Natural killer cell (primary cell): ENCODE measurements around the gene ZNRF3. TPM values are rescaled to one million over a fixed set of nuclear protein-coding genes. Genes with fewer than 3 reads are reported as not detected.
A peak's percentile ranks its signal among the peaks of the same experiment; 100 is the strongest.
"Not testable (repeated sequence)": the region's sequence is repeated elsewhere in the genome, so short reads cannot be mapped to it uniquely, and the experiment has no call there.

Experiments
- ATAC-seq, 3 donors: fragments of 150-1000 bp in 2 of 3; fragments of 200-7000 bp in 1 of 3; cut with Tn5 transposase; 1 replicate in 1 of 3; 2 replicates in 2 of 3; pipeline ENCODE4 v1.10.0; 2021; ENCODE audit warnings: mild to moderate bottlenecking in 2 of 3, moderate library complexity in 2 of 3
- DNase-seq, 2 donors: peaks; one replicate each; pipeline versions ENCODE4 v3.0.0 to v3.0.0-alpha.2; 2013 to 2021; ENCODE audit warnings: mixed read lengths in 1 of 2
- H3K27ac ChIP-seq: one replicate; pipeline ENCODE4 v1.5.1; 2013; ENCODE audit warnings: mild to moderate bottlenecking, low read length
- H3K27me3 ChIP-seq: one replicate; pipeline ENCODE4 v1.6.1; 2013; ENCODE audit warnings: low read length; ENCODE audit not compliant: control insufficient read depth, insufficient read depth
- H3K36me3 ChIP-seq: one replicate; pipeline ENCODE4 v1.6.1; 2013; ENCODE audit warnings: low read length; ENCODE audit not compliant: control insufficient read depth, insufficient read depth
- H3K4me1 ChIP-seq: one replicate; pipeline ENCODE4 v1.6.1; 2013; ENCODE audit warnings: low read length; ENCODE audit not compliant: control insufficient read depth, insufficient read depth
- H3K4me3 ChIP-seq: one replicate; pipeline ENCODE4 v1.5.1; 2013; ENCODE audit warnings: low read length
- H3K9me3 ChIP-seq: one replicate; pipeline ENCODE4 v1.6.1; 2013; ENCODE audit warnings: low read length; ENCODE audit not compliant: control insufficient read depth, insufficient read depth
- H3K27ac Mint-ChIP-seq, 2 donors: one replicate each; pipeline ENCODE4 v1.8.0; 2022; ENCODE audit warnings: mild to moderate bottlenecking in 2 of 2, mixed read lengths in 2 of 2, moderate library complexity in 1 of 2
- H3K27me3 Mint-ChIP-seq, 2 donors: one replicate each; pipeline ENCODE4 v1.8.0; 2022; ENCODE audit warnings: low read depth in 2 of 2, mixed read lengths in 2 of 2
- H3K36me3 Mint-ChIP-seq: one replicate; pipeline ENCODE4 v1.8.0; 2022; ENCODE audit warnings: mixed read lengths
- H3K4me1 Mint-ChIP-seq, 2 donors: one replicate each; pipeline ENCODE4 v1.8.0; 2022; ENCODE audit warnings: mixed read lengths in 2 of 2
- H3K4me3 Mint-ChIP-seq: one replicate; pipeline ENCODE4 v1.8.0; 2022; ENCODE audit warnings: mild to moderate bottlenecking, moderate library complexity, mixed read lengths
- H3K9me3 Mint-ChIP-seq, 2 donors: one replicate each; pipeline ENCODE4 v1.8.0; 2022; ENCODE audit warnings: mixed read lengths in 2 of 2
- WGBS: methylation state at CpG from one replicate; pipeline ENCODE4 v1.1.7; 2013; ENCODE audit warnings: missing lambda C conversion rate; ENCODE audit not compliant: insufficient coverage; 5-methylcytosine and 5-hydroxymethylcytosine counted together
- intact Hi-C: fragments of 100-400 bp; cut with micrococcal nuclease; formaldehyde crosslinking; loops from one replicate; pipeline ENCODE4 v1.14.2; 2022
- total RNA-seq, 4 donors: library from RNA; stranded (reverse); fragments of 120-200 nt in 1 of 4; gene quantifications; one replicate each; pipeline versions ENCODE4 v1.2.3 to v1.2.4, GENCODE V29; 2013 to 2022
- TF ChIP-seq, protein P1 (sequence below): fragments of 200-600 bp; IDR thresholded peaks from one replicate; pipeline ENCODE4 v1.8.0; 2022; ENCODE audit warnings: antibody characterized with exemption

ZNRF3 gene
- total RNA-seq, 3 donors from 2014 or later (not counting 1 experiment from before 2014, with no cell fraction given): 0.23 to 0.34 (median 0.33) TPM

DNA sequence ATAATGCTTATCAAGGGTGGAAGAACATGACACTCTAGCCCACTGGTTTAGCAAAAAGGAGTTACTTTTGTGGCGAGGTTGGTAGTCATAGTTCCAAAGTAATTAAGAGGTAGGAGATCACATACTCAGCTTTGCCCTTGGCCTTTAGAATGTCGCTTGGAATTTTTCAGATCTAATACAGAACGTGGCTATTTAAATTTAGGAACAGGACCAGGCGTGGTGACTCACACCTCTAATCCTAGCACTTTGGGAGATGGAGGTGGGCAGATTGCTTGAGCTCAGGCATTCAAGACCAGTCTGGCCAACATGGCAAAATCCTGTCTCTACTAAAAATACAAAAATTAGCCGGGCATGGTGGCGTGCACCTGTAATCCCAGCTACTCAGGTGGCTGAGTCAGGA, 26.1 kb upstream of the ZNRF3 start:
- intact Hi-C loops: loop anchor here (2.0 kb wide), 1 partner anchor 388 kb away; no protein-coding TSS in a partner anchor
- peaks cover 7 to 8% of the 10 kb centered on the region in 2 donors for H3K27me3 Mint-ChIP-seq

DNA sequence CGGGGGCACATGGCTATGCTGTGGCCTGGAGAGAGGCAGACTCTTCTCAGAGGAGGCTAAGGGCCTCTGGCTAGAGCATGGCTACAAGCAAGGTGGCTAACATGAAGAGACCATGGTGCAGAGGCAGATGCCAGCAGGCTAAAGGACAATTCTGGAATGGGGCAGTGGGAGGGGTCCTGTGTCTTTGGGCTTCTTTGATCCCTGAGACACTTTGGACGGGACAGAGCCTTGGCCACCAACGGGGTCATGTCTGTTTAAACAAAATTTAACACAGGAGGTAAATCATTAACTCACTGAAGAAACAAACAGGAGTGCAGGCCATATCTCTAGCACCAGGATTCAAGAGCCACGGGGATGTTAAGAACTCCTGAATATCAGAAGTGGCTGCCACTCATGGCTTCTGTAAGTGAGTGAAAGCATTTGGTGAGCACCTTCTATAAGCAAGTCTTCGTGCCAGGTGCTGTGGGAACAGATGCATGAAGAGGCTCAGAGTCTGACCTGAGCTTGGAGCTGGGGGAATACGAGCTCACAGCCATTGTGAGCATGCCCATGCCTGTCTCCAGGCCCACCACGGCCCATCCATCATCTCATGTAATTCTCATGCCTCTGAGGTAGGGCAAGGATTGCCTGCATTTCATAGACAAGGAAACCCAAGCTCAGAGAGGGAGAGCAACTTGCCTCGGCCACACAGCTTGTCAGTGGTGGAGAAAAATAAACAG, 18.3 kb upstream of the ZNRF3 start:
- no peaks in the 10 kb centered on the region for H3K9me3 ChIP-seq
- no peaks in the 10 kb centered on the region for H3K4me1 ChIP-seq
- intact Hi-C loops: no loop called here
- peaks cover 0 to 5% of the 10 kb centered on the region in 2 donors for H3K27me3 Mint-ChIP-seq
- H3K4me3 ChIP-seq: no peak overlapping the region
- H3K4me1 Mint-ChIP-seq: no peaks in the 10 kb centered on the region
- H3K36me3 Mint-ChIP-seq: no peaks in the 10 kb centered on the region
- no peaks in the 10 kb centered on the region for H3K9me3 Mint-ChIP-seq
- ATAC-seq (no peak), DNase-seq (no peak)
- H3K4me3 Mint-ChIP-seq: no peak overlapping the region
- 77% methylated on average over 8 of the region's 8 CpGs for WGBS
- H3K27ac Mint-ChIP-seq: no peak overlapping the region
- H3K27me3 ChIP-seq: no peaks in the 10 kb centered on the region
- H3K36me3 ChIP-seq: no peaks in the 10 kb centered on the region
- TF ChIP-seq, protein P1, sequence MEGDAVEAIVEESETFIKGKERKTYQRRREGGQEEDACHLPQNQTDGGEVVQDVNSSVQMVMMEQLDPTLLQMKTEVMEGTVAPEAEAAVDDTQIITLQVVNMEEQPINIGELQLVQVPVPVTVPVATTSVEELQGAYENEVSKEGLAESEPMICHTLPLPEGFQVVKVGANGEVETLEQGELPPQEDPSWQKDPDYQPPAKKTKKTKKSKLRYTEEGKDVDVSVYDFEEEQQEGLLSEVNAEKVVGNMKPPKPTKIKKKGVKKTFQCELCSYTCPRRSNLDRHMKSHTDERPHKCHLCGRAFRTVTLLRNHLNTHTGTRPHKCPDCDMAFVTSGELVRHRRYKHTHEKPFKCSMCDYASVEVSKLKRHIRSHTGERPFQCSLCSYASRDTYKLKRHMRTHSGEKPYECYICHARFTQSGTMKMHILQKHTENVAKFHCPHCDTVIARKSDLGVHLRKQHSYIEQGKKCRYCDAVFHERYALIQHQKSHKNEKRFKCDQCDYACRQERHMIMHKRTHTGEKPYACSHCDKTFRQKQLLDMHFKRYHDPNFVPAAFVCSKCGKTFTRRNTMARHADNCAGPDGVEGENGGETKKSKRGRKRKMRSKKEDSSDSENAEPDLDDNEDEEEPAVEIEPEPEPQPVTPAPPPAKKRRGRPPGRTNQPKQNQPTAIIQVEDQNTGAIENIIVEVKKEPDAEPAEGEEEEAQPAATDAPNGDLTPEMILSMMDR: no peak
- H3K27ac ChIP-seq: no peak overlapping the region

More for the DNA sequence above, 26.1 kb upstream of the ZNRF3 start:
- ATAC-seq (no peak), DNase-seq (no peak)
- no peak overlapping the region for H3K27ac Mint-ChIP-seq
- TF ChIP-seq, protein P1: no peak
- H3K9me3 Mint-ChIP-seq: no peaks in the 10 kb centered on the region
- 91% methylated on average over 6 of the region's 6 CpGs for WGBS
- no peaks in the 10 kb centered on the region for H3K36me3 Mint-ChIP-seq
- H3K4me1 ChIP-seq: no peaks in the 10 kb centered on the region
- H3K27me3 ChIP-seq: no peaks in the 10 kb centered on the region
- H3K9me3 ChIP-seq: no peaks in the 10 kb centered on the region
- no peaks in the 10 kb centered on the region for H3K36me3 ChIP-seq
- no peak overlapping the region for H3K4me3 Mint-ChIP-seq
- H3K4me3 ChIP-seq: no peak overlapping the region
- H3K27ac ChIP-seq: no peak overlapping the region
- no peaks in the 10 kb centered on the region for H3K4me1 Mint-ChIP-seq

DNA sequence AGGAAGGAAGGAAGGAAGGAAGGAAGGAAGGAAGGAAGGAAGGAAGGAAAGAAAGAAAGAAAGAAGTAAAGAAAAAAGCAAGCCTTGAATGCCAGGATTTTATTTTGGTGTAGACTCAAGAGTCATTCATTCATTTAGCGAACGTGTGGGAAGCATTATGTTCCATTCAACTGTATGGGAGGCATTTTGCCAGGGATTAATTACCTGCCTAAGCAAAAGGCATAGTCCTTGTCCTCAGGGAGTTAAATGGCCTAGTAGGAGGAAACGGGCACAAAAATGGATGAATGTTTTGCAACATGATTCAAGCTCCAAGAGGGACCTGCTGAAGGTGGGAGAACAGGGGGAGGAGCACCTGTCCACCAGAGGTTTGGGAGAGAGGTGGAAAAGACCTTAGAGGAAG, 16.2 kb upstream of the ZNRF3 start:
- Histone ChIP-seq H3K4me3 (no peak overlapping the region), H3K9me3 (no peaks in the 10 kb centered on the region), H3K36me3 (no peaks in the 10 kb centered on the region), H3K27me3 (no peaks in the 10 kb centered on the region), H3K4me1 (no peaks in the 10 kb centered on the region), H3K27ac (no peak overlapping the region)
- DNase-seq: no peak
- TF ChIP-seq, protein P1: no peak
- WGBS: 82% methylated on average over 3 of the region's 3 CpGs
- Mint-ChIP-seq H3K36me3 (no peaks in the 10 kb centered on the region), H3K9me3 (no peaks in the 10 kb centered on the region), H3K4me3 (no peak overlapping the region), H3K27ac (no peak overlapping the region), H3K4me1 (no peaks in the 10 kb centered on the region), H3K27me3 (peaks cover 0 to 5% of the 10 kb centered on the region in 2 donors)
- intact Hi-C loops: no loop called here
- ATAC-seq: no peak

DNA sequence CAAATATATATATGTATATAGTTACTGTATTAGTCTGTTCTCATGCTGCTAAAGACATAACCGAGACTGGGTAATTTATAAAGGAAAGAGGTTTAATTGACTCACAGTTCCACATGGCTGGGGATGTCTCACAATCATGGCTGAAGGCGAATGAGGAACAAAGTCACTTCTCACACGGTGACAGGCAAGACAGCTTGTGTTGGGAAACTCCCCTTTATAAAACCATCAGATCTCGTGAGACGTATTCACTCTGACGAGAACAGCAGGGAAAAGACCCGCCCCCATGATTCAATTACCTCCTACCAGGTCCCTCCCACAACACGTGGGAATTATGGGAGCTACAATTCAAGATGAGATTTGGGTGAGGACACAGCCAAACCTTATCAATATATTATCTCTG, 15.0 kb upstream of the ZNRF3 start:
- H3K4me3 ChIP-seq, H3K36me3 ChIP-seq, H3K27ac Mint-ChIP-seq, H3K36me3 Mint-ChIP-seq, H3K4me3 Mint-ChIP-seq, H3K4me1 ChIP-seq, H3K9me3 Mint-ChIP-seq, H3K4me1 Mint-ChIP-seq, H3K27ac ChIP-seq, intact Hi-C loops, H3K27me3 ChIP-seq, H3K9me3 ChIP-seq, H3K27me3 Mint-ChIP-seq: not testable (repeated sequence)
- WGBS: 53% methylated on average over 4 of the region's 8 CpGs
- DNase-seq (peak in 1 of 2 donors; percentile 14), ATAC-seq (peak in 2 of 3 donors; percentile 42 to 46)
